GM18873 (cell line): ENCODE results near the gene HFE.
"Not testable (repeated sequence)": the region's sequence is repeated elsewhere in the genome, so short reads cannot be mapped to it uniquely, and the experiment has no call there.

Experiments used
- ATAC-seq: cut with Tn5 transposase; IDR thresholded peaks from one replicate; pipeline ENCODE4 v1.9.1; 2021; ENCODE audit warnings: mild to moderate bottlenecking, moderate library complexity, moderate number of reproducible peaks; ENCODE audit not compliant: unreplicated experiment, low FRiP score

The HFE gene

GRCh38 chr6:26105842-26106241 lies 18.6 kb downstream of the HFE start:
- no peak for ATAC-seq

- no peak for ATAC-seq
Measured at GRCh38 chr6:26107935-26108334, 20.7 kb downstream of the HFE start.

DNA sequence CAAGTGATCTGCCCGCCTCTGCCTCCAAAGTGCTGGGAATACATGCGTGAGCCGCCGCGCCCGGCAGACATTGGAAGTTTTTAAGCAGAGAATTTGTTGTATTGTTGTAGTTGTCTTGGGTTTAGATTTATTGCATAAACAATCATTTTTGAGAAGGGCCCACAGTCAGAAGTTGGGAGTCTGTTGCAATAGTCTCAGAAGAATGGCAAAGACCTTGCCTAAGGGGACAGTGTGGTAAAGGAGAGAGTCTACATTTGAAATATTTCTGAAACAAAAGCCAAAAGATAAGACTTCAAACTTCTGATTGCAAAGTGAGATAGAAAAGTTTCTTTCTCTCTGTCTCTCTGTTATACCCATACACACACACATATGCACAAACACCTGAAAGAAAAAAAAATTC lies 22.5 kb downstream of the HFE start:
- no peak for ATAC-seq

DNA sequence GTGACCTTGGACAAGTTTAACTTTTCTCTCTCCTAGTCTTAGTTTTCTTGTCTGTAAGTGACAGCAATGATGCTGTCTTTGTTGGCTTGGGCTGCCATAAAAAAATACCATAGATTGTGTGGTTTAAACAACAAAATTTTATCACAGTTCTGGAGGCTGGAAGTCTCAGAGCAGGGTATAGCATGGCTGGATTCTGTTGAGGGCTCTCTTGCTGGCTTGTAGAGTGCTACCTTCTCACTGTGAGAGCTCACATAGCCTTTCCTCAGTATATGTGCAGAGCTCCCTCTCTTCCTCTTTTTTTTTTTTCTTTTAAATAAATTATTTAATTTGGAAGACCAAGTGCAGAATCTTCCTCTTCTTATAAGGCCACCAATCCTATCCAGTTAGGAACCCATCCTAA lies 26.3 kb downstream of the HFE start:
- no peak for ATAC-seq

- no peak for ATAC-seq
Measured at GRCh38 chr6:26115226-26115625, 28.0 kb downstream of the HFE start.

- no peak for ATAC-seq
Measured at GRCh38 chr6:26116267-26116666, 29.0 kb downstream of the HFE start.

GRCh38 chr6:26118999-26119398 lies 31.8 kb downstream of the HFE start:
- no peak for ATAC-seq

DNA sequence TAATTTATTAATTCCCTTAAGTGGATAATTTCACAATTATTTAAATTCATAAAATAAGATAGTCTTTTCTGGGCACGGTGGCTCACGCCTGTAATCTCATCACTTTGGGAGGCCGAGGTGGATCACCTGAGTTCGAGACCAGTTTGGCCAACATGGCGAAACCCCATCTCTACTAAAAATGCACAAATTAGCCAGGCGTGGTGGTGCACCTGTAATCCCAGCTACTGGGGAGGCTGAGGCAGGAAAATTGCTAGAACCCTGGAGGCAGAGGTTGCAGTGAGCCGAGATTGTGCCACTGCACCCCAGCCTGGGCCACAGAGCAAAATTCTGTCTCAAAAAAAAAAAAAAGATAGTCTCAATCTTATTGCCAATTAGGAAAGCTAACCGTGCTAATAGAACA lies 32.9 kb downstream of the HFE start:
- ATAC-seq = not testable (repeated sequence)

DNA sequence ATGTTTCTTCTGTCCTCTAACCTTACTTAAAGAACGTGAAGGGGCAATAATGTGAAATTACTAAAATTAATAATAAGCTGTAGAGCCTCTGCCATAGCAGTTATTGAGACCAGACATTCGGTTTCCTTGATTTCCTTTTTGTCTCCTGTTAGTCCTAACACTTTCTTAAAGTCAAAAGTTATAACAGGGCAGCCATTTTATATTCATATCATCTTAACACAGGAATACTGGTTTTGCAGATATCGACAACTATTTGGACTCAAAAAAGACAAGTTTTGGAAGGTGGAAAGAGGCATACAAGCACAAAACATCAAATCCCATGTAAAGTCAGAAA lies 33.5 kb downstream of the HFE start:
- no peak for ATAC-seq

DNA sequence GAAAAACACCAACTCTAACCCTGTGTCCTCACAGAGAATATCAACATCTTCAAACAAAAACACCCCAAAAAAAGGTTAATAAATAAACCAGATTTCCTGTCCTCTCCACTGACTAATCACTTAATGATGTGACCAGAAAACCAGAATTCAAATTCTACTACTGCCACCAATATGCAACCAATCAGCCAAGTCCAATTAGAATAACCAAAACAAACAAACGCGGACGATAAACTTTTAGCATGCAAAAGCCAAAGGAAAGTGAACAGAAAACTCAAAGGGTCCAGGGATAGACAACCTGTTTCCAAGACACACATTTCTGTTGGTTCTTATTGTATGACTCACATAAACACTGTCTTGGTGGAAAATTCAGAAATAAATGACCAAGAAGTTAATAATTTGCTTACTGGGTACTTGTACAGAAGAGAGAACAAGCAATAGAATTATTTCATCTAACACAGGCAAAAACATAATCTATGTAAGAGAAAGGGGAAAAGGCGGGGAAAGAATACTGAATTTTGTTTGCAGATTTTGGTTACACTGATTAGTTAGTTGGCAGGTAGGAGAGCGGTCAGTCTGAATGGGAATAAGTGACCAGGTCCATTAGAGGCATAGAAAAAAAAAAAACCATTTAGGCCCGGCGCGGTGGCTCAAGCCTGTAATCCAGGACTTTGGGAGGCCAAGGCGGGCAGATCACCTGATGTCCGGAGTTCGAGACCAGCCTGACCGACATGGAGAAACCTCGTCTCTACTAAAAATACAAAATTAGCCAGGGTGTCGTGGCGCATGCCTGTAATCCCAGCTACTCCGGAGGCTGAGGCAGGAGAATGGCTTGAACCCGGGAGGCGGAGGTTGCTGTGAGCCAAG lies 34.1 kb downstream of the HFE start:
- no peak for ATAC-seq

GRCh38 chr6:26122005-26122388 lies 34.8 kb downstream of the HFE start:
- ATAC-seq = no peak

DNA sequence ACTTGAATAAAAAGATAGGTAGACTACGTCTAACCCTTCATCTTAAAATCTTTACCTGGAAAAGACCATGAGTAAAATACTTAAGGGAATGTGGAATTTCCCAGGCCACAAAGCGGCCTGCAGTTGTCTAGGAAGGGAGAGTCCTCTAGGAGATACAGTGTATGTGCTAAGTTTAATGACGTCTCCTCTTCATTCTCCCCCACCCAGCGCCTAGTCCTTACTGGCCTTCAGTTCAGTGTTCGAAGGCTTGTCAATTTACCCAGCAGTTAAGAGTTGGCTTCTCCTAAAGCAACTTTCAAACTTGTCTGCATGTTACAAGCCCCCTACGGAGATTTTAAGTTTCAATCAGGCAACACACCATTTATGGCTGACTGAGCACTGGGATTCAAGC lies 35.2 kb downstream of the HFE start:
- no peak for ATAC-seq

DNA sequence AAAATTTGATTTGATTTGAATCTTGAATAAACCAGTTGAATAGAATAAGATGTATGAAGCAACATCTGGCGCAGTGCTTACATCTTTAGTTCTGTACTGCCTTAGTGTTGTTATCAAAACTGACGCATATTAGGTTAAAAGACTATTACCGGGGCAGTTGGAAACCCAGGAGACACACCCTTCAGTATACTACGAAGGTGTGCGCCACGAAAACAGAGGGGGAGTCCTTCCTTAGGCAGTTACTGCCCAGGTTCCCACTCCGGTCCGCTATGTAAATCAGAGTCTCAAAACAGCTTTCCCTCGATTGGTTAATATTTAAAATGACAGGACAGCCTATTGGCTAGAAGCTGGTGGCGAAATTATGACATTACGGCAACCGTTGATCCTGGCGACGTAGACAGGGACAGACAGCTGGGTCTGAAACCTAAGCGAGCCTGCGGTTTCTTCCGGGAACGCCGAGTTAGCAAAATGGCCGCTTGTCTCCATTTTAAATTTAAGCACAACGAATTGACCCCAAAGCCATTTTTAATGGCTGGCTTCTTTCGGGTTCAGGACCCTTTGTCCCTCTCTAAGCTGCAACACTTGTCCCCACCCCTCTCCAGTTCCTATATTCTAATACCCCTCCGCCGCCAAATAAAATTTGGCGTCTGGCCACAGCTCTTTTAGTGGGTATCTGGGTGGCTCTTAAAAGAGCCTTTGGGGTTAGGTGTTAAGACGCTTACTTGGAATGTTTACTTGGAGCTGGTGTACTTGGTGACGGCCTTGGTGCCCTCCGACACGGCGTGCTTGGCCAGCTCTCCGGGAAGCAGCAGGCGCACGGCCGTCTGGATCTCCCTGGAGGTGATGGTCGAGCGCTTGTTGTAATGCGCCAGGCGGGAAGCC lies 35.8 kb downstream of the HFE start:
- peak; percentile 50 for ATAC-seq

- no peak for ATAC-seq
Measured at GRCh38 chr6:26123675-26123946, 36.4 kb downstream of the HFE start.

DNA sequence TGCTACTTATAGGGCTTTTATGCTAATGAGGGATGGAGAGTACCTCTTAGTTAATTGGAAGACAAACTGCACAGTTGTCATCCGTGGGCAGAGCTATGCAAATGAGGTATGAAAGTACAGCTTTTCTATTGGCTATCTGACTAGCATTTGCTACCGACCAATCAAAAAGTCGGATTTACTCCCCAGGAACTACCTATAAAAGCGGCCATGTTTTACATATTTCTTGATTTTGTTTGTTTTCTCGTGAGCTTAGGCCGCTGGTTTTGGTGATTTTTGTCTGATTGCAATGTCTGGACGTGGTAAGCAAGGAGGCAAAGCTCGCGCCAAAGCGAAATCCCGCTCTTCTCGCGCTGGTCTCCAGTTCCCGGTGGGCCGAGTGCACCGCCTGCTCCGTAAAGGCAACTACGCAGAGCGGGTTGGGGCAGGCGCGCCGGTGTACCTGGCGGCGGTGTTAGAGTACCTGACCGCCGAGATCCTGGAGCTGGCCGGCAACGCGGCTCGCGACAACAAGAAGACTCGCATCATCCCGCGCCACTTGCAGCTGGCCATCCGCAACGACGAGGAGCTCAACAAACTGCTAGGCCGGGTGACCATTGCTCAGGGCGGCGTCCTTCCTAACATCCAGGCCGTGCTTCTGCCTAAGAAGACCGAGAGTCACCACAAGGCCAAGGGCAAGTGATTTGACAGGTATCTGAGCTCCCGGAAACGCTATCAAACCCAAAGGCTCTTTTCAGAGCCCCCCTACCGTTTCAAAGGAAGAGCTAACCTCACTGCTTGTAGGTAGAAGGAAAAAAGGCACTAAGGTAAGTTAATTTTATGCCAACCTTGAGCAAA lies 36.9 kb downstream of the HFE start:
- peak; percentile 71 for ATAC-seq

DNA sequence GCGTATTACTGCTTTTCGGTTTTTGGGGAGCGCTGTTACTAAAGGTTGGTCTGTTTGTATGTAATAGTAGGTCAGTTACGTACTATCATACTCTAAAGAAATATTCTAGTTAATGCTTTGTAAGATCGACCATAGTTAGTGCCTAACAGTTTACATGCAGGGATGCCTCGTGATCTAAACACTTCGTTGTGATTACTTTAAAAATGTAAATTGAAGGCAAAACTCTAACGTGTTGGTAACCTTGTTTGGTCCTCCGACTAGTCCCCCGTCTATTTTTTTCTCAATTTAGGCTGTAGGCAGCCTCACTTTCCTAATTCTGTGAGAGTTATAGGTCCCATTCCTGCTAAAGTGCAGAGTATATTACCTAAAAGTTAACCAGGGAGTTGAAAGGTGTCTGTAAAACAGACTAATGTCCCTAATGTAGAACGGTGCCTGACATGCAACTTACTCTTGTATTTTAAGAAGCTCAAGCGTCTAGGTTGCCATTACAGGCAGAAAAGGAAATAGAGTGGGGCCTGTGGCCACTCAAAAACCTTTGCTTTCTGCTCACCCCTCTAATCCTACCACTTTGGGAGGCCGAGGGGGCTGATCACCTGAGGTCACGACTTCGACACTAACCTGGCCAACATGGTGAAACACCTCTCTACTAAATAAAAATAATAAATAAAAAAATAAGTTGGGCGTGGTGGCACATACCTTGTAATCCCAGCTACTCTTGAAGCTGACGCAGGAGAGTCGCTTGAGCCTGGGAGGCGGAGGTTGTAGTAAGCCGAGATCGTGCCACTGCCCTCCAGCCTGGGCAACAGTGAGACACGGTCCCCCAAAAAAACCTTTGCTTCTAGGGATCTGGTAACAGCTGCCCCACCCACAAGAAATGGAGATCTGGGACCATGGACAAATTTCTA lies 37.8 kb downstream of the HFE start:
- no peak for ATAC-seq

GRCh38 chr6:26126394-26127235 lies 39.4 kb downstream of the HFE start:
- ATAC-seq = no peak

- no peak for ATAC-seq
Measured at GRCh38 chr6:26128013-26128771, 41.0 kb downstream of the HFE start.

DNA sequence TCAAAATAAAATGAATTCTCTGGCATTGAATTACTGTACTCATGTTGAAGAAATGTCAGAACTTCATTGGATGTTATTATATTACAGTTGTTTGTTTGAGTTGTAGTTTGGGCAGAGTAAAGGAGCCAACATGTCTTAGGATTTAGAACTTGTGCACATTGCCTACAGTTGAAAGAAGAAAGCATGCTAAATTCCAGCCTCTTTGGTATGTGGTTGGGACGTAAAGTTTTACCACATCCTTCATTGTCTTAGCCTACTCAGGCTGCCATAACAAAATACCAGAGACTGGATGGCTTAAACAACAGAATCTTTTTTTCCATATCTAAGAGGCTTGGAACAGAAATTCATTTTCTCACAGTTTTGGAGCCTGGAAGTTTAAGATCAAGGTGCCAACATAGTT lies 42.4 kb downstream of the HFE start:
- no peak for ATAC-seq
